ENCODE data around the gene SEPHS1.

DNA sequence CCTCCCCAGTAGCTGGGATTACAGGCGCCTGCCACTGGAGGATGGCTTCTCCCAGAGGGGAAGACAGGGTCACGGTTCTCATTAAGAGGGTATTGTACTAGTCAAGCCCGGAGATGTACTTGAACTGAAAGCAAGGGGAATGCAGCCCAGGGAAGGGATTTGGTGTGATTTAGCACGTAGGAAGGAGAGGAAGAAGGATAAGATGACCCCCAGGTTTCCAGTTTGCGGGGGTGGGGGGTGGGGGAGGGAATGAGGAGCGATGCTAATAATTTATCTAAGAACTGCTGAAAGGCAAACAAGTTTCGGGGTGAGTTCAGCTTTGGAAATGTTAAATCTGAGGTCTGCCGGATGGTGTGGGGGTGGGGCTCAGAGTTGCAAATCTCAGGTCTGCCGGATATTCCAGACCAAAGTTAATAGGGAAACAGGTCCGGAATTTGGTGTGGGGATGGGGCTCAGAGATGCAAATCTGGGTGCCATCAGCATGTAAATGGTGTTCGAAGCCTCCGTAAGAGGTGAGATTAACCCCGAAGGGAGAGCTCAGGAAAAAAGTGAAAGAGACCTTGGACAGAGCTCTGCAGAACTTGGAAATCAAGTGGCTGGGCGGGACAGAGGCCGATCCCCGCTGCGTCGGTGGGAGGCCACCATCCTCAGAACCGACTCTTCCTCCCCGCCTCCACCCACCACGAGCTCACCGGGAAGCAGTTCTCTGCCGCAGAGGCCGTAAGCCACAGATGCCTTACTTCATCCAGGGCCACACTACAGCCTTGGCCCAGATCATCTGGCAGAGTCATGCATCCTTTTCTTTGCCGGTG, 1.6 kb upstream of the SEPHS1 start:
- TF ChIP-seq POLR2A (IDR thresholded peaks at IDR 0.05): peak; percentile 33
- TF ChIP-seq, protein P1, sequence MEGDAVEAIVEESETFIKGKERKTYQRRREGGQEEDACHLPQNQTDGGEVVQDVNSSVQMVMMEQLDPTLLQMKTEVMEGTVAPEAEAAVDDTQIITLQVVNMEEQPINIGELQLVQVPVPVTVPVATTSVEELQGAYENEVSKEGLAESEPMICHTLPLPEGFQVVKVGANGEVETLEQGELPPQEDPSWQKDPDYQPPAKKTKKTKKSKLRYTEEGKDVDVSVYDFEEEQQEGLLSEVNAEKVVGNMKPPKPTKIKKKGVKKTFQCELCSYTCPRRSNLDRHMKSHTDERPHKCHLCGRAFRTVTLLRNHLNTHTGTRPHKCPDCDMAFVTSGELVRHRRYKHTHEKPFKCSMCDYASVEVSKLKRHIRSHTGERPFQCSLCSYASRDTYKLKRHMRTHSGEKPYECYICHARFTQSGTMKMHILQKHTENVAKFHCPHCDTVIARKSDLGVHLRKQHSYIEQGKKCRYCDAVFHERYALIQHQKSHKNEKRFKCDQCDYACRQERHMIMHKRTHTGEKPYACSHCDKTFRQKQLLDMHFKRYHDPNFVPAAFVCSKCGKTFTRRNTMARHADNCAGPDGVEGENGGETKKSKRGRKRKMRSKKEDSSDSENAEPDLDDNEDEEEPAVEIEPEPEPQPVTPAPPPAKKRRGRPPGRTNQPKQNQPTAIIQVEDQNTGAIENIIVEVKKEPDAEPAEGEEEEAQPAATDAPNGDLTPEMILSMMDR (IDR thresholded peaks at IDR 0.05): no peak

Data from right lobe of liver (tissue), 4 donors.